ENCODE measurements around the gene APBB1IP. TPM values are rescaled to one million over a fixed set of nuclear protein-coding genes. Genes with fewer than 3 reads are reported as not detected.
A peak's percentile ranks its signal among the peaks of the same experiment; 100 is the strongest.
"Not testable (repeated sequence)": the region's sequence is repeated elsewhere in the genome, so short reads cannot be mapped to it uniquely, and the experiment has no call there.

APBB1IP gene
- total RNA-seq, 1 experiment from 2014 or later, result not detected

- WGBS (ENCODE audit: extremely low coverage, insufficient read length, low lambda C conversion rate), result no CpG with 5 or more reads among the region's 19 CpGs
- Histone ChIP-seq H4K5ac (ENCODE audit: insufficient read length, low read depth, low read length) (no peak overlapping the region), H3K9me3 (ENCODE audit: control insufficient read depth, low read depth, low read length) (no peaks in the 10 kb centered on the region), H3K79me2 (ENCODE audit: insufficient read depth, low read length) (no peaks in the 10 kb centered on the region), H3K4me1 (ENCODE audit: insufficient read depth, low read length) (no peaks in the 10 kb centered on the region), H2AFZ (ENCODE audit: low read length) (no peak overlapping the region), H3K4me2 (ENCODE audit: insufficient read depth, insufficient read length, low read length) (no peak overlapping the region), H2BK15ac (ENCODE audit: low read depth, low read length) (no peak overlapping the region), H3K18ac (ENCODE audit: insufficient read length, low read depth, low read length) (no peak overlapping the region), H3T11ph (ENCODE audit: low read length) (no peak overlapping the region), H3K79me1 (ENCODE audit: insufficient read depth, low read depth, low read length, poor library complexity, severe bottlenecking) (no peaks in the 10 kb centered on the region), H3K4ac (ENCODE audit: low read depth, low read length) (no peak overlapping the region), H2BK20ac (ENCODE audit: low read depth, low read length, poor library complexity, severe bottlenecking) (no peak overlapping the region), H2BK12ac (ENCODE audit: insufficient read length, low read depth, low read length) (no peak overlapping the region), H3K27me3 (ENCODE audit: insufficient read depth, low read length) (no peaks in the 10 kb centered on the region), H3K23me2 (ENCODE audit: insufficient read length, low read depth, low read length, poor library complexity, severe bottlenecking) (no peaks in the 10 kb centered on the region), H3K14ac (ENCODE audit: insufficient read depth, low read length) (no peak overlapping the region), H3K27ac (ENCODE audit: insufficient read length, low read depth, low read length) (no peak overlapping the region), H4K8ac (replicated peaks; ENCODE audit: insufficient read length, low read depth, low read length) (no peak overlapping the region), H3K23ac (ENCODE audit: insufficient read length, low read depth, low read length) (no peak overlapping the region), H2AK5ac (ENCODE audit: insufficient read length, low read length) (no peak overlapping the region), H3K9ac (ENCODE audit: extremely low read depth, insufficient read length, low read length) (no peak overlapping the region), H4K20me1 (ENCODE audit: control insufficient read depth, insufficient read depth, insufficient read length) (no peaks in the 10 kb centered on the region), H2BK120ac (ENCODE audit: low read depth, low read length, poor library complexity, severe bottlenecking) (no peak overlapping the region), H2BK5ac (ENCODE audit: insufficient read length, low read length) (no peak overlapping the region), H3K56ac (ENCODE audit: insufficient read length, low read depth, low read length) (no peak overlapping the region), H4K91ac (ENCODE audit: insufficient read length, low read depth, low read length) (no peak overlapping the region)
- no peak overlapping the region; a peak in 1 of 5 replicates for H3K4me3 Mint-ChIP-seq
- no peak for TF ChIP-seq CTCF (conservative IDR thresholded peaks at IDR 0.05)
- no peak overlapping the region for H3K27ac Mint-ChIP-seq
- H3K4me1 Mint-ChIP-seq, result peaks cover 0 to 5% of the 10 kb centered on the region in 2 experiments; a peak in 2 of 4 replicates
- no peaks in the 10 kb centered on the region for H3K27me3 Mint-ChIP-seq (ENCODE audit: low read depth)
- H3K9me3 Mint-ChIP-seq, result no peaks in the 10 kb centered on the region
- peak; percentile 52 for DNase-seq
- H3K36me3 Mint-ChIP-seq (ENCODE audit: insufficient read depth in 1 of 3, low read depth in 3 of 3), result no peaks in the 10 kb centered on the region
Observed at GRCh38 chr10:26593896-26594295, 155.8 kb downstream of the APBB1IP start.

DNA sequence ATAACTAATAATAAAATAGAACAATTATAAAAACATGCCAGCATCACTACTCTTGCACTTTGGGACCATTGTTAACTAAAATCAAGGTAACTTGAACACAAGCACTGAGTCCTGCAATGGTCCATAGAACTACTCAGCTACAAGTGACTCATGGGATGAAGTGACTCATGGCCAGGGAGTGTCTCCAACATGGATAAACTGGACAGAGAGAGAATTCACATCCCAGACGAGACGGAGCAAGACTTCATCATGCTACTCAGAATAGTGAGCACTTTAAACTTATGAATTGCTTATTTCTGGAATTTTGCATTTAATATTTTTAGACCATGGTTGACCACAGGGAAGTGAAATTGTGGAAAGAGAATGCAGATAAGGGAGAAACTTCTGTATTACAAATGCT lies 165.1 kb downstream of the APBB1IP start:
- not testable (repeated sequence) for H2BK5ac ChIP-seq (ENCODE audit: insufficient read length, low read length); H3K27ac ChIP-seq (ENCODE audit: insufficient read length, low read depth, low read length); H3K27me3 ChIP-seq (ENCODE audit: insufficient read depth, low read length); H3K9ac ChIP-seq (ENCODE audit: extremely low read depth, insufficient read length, low read length); H3K4ac ChIP-seq (ENCODE audit: low read depth, low read length); H4K5ac ChIP-seq (ENCODE audit: insufficient read length, low read depth, low read length); H3K79me2 ChIP-seq (ENCODE audit: insufficient read depth, low read length); H3K23me2 ChIP-seq (ENCODE audit: insufficient read length, low read depth, low read length, poor library complexity, severe bottlenecking); H3K4me1 ChIP-seq (ENCODE audit: insufficient read depth, low read length); H3K27me3 Mint-ChIP-seq (ENCODE audit: low read depth); H2BK15ac ChIP-seq (ENCODE audit: low read depth, low read length); H4K8ac ChIP-seq (replicated peaks; ENCODE audit: insufficient read length, low read depth, low read length); H4K20me1 ChIP-seq (ENCODE audit: control insufficient read depth, insufficient read depth, insufficient read length); DNase-seq; H3K79me1 ChIP-seq (ENCODE audit: insufficient read depth, low read depth, low read length, poor library complexity, severe bottlenecking); H3K23ac ChIP-seq (ENCODE audit: insufficient read length, low read depth, low read length); H3K4me3 Mint-ChIP-seq; H2BK20ac ChIP-seq (ENCODE audit: low read depth, low read length, poor library complexity, severe bottlenecking); H3K9me3 Mint-ChIP-seq; H3K18ac ChIP-seq (ENCODE audit: insufficient read length, low read depth, low read length); H3K9me3 ChIP-seq (ENCODE audit: control insufficient read depth, low read depth, low read length); H3K36me3 Mint-ChIP-seq (ENCODE audit: insufficient read depth in 1 of 3, low read depth in 3 of 3); H3K4me1 Mint-ChIP-seq; H3K56ac ChIP-seq (ENCODE audit: insufficient read length, low read depth, low read length); H3T11ph ChIP-seq (ENCODE audit: low read length); H4K91ac ChIP-seq (ENCODE audit: insufficient read length, low read depth, low read length); H3K27ac Mint-ChIP-seq; H2BK120ac ChIP-seq (ENCODE audit: low read depth, low read length, poor library complexity, severe bottlenecking); H2AFZ ChIP-seq (ENCODE audit: low read length); H3K14ac ChIP-seq (ENCODE audit: insufficient read depth, low read length); H2AK5ac ChIP-seq (ENCODE audit: insufficient read length, low read length); H2BK12ac ChIP-seq (ENCODE audit: insufficient read length, low read depth, low read length); H3K4me2 ChIP-seq (ENCODE audit: insufficient read depth, insufficient read length, low read length)
- WGBS (ENCODE audit: extremely low coverage, insufficient read length, low lambda C conversion rate), result no CpG with 5 or more reads among the region's 2 CpGs

Measured in H9 (cell line).